ENCODE measurements around the gene CTDP1. TPM values are rescaled to one million over a fixed set of nuclear protein-coding genes. Genes with fewer than 3 reads are reported as not detected.

Gene CTDP1
- total and polyA plus RNA-seq, 9 of the 15 experiments (the other 6 are each of a cell fraction or from before 2014, with no cell fraction given) = 0.07 to 19.2 (median 4.0) TPM

- TF ChIP-seq MGA (IDR thresholded peaks at IDR 0.05) = peak; percentile 92
- no peak for TF ChIP-seq STAT5B (CRISPR knock-in tag; IDR thresholded peaks at IDR 0.05)
- TF ChIP-seq SMAD3 (CRISPR knock-in tag; conservative IDR thresholded peaks at IDR 0.05) = no peak
- TF ChIP-seq AFF1 (IDR thresholded peaks at IDR 0.05; ENCODE audit: low read depth in 1 of 2, partially characterized antibody in 2 of 2) = peak in 1 of 2 experiments; percentile 97
- no peak for TF ChIP-seq CBFB (CRISPR knock-in tag; IDR thresholded peaks at IDR 0.05)
- peak in 1 of 2 experiments; percentile 62; a peak in 2 of 4 replicates for TF ChIP-seq HDAC1 (IDR thresholded peaks at IDR 0.05)
- no peak for TF ChIP-seq SMARCA4 (IDR thresholded peaks at IDR 0.05)
- no peak for TF ChIP-seq LARP7 (IDR thresholded peaks at IDR 0.05)
- TF ChIP-seq CTCF (IDR thresholded peaks at IDR 0.05 in 2 of 3, conservative IDR thresholded peaks at IDR 0.05 in 1 of 3; ENCODE audit: insufficient read depth in 2 of 3, low read depth in 1 of 3, low read length in 3 of 3) = no peak
Observed at GRCh38 chr18:79678665-79679551, 695 bp upstream of the CTDP1 start (continued).
